ENCODE measurements around the gene CD4.

- TF ChIP-seq CTCF (IDR thresholded peaks at IDR 0.05; ENCODE audit: insufficient read depth, low read length, poor library complexity, severe bottlenecking) (no peak), EZH2phosphoT487 (conservative IDR thresholded peaks at IDR 0.05; ENCODE audit: low read length) (no peak)
Measured at GRCh38 chr12:6849976-6850560, 60.7 kb downstream of the CD4 start.
